SK-N-SH (cell line): ENCODE measurements around the gene AMHR2. TPM values are rescaled to one million over a fixed set of nuclear protein-coding genes. Genes with fewer than 3 reads are reported as not detected.

Source experiments
- CTCF ChIA-PET: fragments of 300-600, 350-600 bp; formaldehyde crosslinking; extraction: SDS; loops from one replicate; lab custom pipeline; 2021; lab: Yijun Ruan, JAX
- POLR2A ChIA-PET: fragments of 350-600 bp; sonication (Branson Sonifier 250); formaldehyde crosslinking; extraction: SDS; loops from one replicate; lab custom pipeline; 2020; ENCODE audit warnings: antibody characterized with exemption, inconsistent platforms; lab: Yijun Ruan, JAX
- DNase-seq: peaks from one replicate; pipeline ENCODE4 v3.0.0; 2012
- H2AFZ ChIP-seq: fragments of 200-600 bp; sonication (generic); 2 replicates; pipeline ENCODE4 v1.8.1; 2016; ENCODE audit warnings: antibody characterized with exemption, mild to moderate bottlenecking, low read depth
- H3F3A ChIP-seq: fragments of 200-600 bp; sonication (generic); replicated peaks from 2 replicates; pipeline ENCODE3; 2016; ENCODE audit warnings: antibody characterized with exemption, mild to moderate bottlenecking; ENCODE audit not compliant: insufficient read depth
- H3K27ac ChIP-seq, 2 experiments: fragments of 200-500 bp in 1 of 2; fragments of 200-600 bp in 1 of 2; sonication (Bioruptor generic) in 1 of 2; sonication (generic), shearing (Covaris generic) in 1 of 2; 2 replicates each; pipeline versions ENCODE4 v1.5.1 to v1.6.1; 2014 to 2016; ENCODE audit warnings: low read depth in 2 of 2, inconsistent platforms in 1 of 2, low read length in 1 of 2, mild to moderate bottlenecking in 1 of 2, mixed read lengths in 1 of 2
- H3K27me3 ChIP-seq: fragments of 200-600 bp; sonication (generic), shearing (Covaris generic); 2 replicates; pipeline ENCODE4 v1.6.1; 2016; ENCODE audit warnings: mixed run types; ENCODE audit not compliant: insufficient read depth
- H3K36me3 ChIP-seq, 2 experiments: fragments of 200-500 bp in 1 of 2; fragments of 200-600 bp in 1 of 2; sonication (Bioruptor generic) in 1 of 2; sonication (generic) in 1 of 2; replicated peaks in 1 of 2; 2 replicates each; pipeline versions ENCODE3 to v1.5.1; 2014 to 2016; ENCODE audit warnings: low read length in 1 of 2, mild to moderate bottlenecking in 1 of 2; ENCODE audit not compliant: insufficient read depth in 2 of 2, control insufficient read depth in 1 of 2
- H3K4me1 ChIP-seq, 2 experiments: fragments of 200-500 bp in 1 of 2; fragments of 200-600 bp in 1 of 2; sonication (Bioruptor generic) in 1 of 2; sonication (generic), shearing (Covaris generic) in 1 of 2; 2 replicates each; pipeline versions ENCODE4 v1.5.1 to v1.6.1; 2014 to 2016; ENCODE audit warnings: low read depth in 1 of 2, low read length in 1 of 2, mixed run types in 1 of 2; ENCODE audit not compliant: insufficient read depth in 2 of 2, control insufficient read depth in 1 of 2
- H3K4me2 ChIP-seq: fragments of 200-600 bp; sonication (generic), shearing (Covaris generic); 2 replicates; pipeline ENCODE4 v1.6.1; 2017; ENCODE audit warnings: mixed run types
- H3K4me3 ChIP-seq, 2 experiments: fragments of 200-500 bp in 1 of 2; fragments of 200-600 bp in 1 of 2; sonication (Bioruptor generic) in 1 of 2; sonication (generic), shearing (Covaris generic) in 1 of 2; 2 replicates each; pipeline versions ENCODE4 v1.5.1 to v1.8.1; 2014 to 2016; ENCODE audit warnings: low read depth in 2 of 2, inconsistent platforms in 1 of 2, low read length in 1 of 2, mild to moderate bottlenecking in 1 of 2, mixed read lengths in 1 of 2, moderate library complexity in 1 of 2
- H3K79me2 ChIP-seq: fragments of 200-600 bp; sonication (generic); 2 replicates; pipeline ENCODE4 v1.8.1; 2017; ENCODE audit warnings: mild to moderate bottlenecking; ENCODE audit not compliant: insufficient read depth
- H3K9ac ChIP-seq: fragments of 200-600 bp; sonication (generic); 2 replicates; pipeline ENCODE4 v1.6.1; 2017; ENCODE audit warnings: mixed run types
- H3K9me2 ChIP-seq: fragments of 200-600 bp; sonication (generic); 2 replicates; pipeline ENCODE4 v1.6.1; 2017; ENCODE audit warnings: mixed run types
- H3K9me3 ChIP-seq: fragments of 200-600 bp; sonication (generic); 2 replicates; pipeline ENCODE4 v1.6.1; 2017; ENCODE audit warnings: mixed run types, mild to moderate bottlenecking, moderate library complexity
- H4K20me1 ChIP-seq: fragments of 200-600 bp; sonication (generic); 2 replicates; pipeline ENCODE4 v1.6.1; 2017; ENCODE audit warnings: mild to moderate bottlenecking, mixed run types; ENCODE audit not compliant: insufficient read depth
- CHD2 ChIP-seq: fragments of 150-350 bp; IDR thresholded peaks from 2 replicates; pipeline ENCODE4 v1.6.1; 2018; ENCODE audit warnings: low read length; ENCODE audit not compliant: partially characterized antibody
- EP300 ChIP-seq, 2 experiments: IDR thresholded peaks; 2 replicates each; pipeline versions ENCODE4 v1.4.0 to v1.6.1; 2012; ENCODE audit warnings: borderline replicate concordance in 1 of 2, low read depth in 1 of 2, low read length in 1 of 2
- EZH2phosphoT487 ChIP-seq: fragments of 200-600 bp; sonication (generic); IDR thresholded peaks from 2 replicates; pipeline ENCODE4 v1.6.1; 2017; ENCODE audit warnings: low read depth, mixed run types, mild to moderate bottlenecking, antibody characterized with exemption, moderate library complexity, borderline replicate concordance
- FOSL2 ChIP-seq: IDR thresholded peaks from 2 replicates; pipeline ENCODE4 v1.4.0; 2012; ENCODE audit warnings: low read depth, mild to moderate bottlenecking, moderate library complexity, borderline replicate concordance
- GABPA ChIP-seq: IDR thresholded peaks from 2 replicates; pipeline ENCODE4 v1.4.0; 2012; ENCODE audit warnings: low read depth, mild to moderate bottlenecking
- MXI1 ChIP-seq: IDR thresholded peaks from 2 replicates; pipeline ENCODE4 v1.6.1; 2012; ENCODE audit warnings: mild to moderate bottlenecking, low read depth, low read length, improper control_type of control experiment
- NFIC ChIP-seq: IDR thresholded peaks from 2 replicates; pipeline ENCODE4 v1.4.0; 2012; ENCODE audit warnings: borderline replicate concordance
- NRF1 ChIP-seq: IDR thresholded peaks from 2 replicates; pipeline ENCODE4 v1.6.1; 2012; ENCODE audit warnings: low read depth, mild to moderate bottlenecking, low read length
- POLR2AphosphoS5 ChIP-seq: IDR thresholded peaks from 2 replicates; pipeline ENCODE4 v1.6.1; 2012; ENCODE audit warnings: low read depth, low read length
- RCOR1 ChIP-seq: fragments of 150-350 bp; IDR thresholded peaks from 2 replicates; pipeline ENCODE4 v1.6.1; 2017; ENCODE audit warnings: antibody characterized with exemption, low read length
- SIN3A ChIP-seq: IDR thresholded peaks from 2 replicates; pipeline ENCODE4 v1.6.1; 2012; ENCODE audit warnings: low read depth, mild to moderate bottlenecking, low read length, moderate library complexity, borderline replicate concordance
- SMC3 ChIP-seq: IDR thresholded peaks from 2 replicates; pipeline ENCODE4 v1.6.1; 2012; ENCODE audit warnings: low read depth, low read length, improper control_type of control experiment
- TAF1 ChIP-seq: IDR thresholded peaks from 2 replicates; pipeline ENCODE4 v1.6.1; 2012; ENCODE audit warnings: low read depth, mild to moderate bottlenecking, low read length, moderate library complexity, borderline replicate concordance
- TEAD4 ChIP-seq: IDR thresholded peaks from 2 replicates; pipeline ENCODE4 v1.4.0; 2012; ENCODE audit warnings: mild to moderate bottlenecking, borderline replicate concordance; ENCODE audit not compliant: insufficient read depth
- YY1 ChIP-seq: IDR thresholded peaks from 2 replicates; pipeline ENCODE4 v1.4.0; 2012; ENCODE audit warnings: low read depth, mild to moderate bottlenecking
- WGBS: methylation state at CpG from one replicate; pipeline ENCODE4 v1.1.6; 2017; ENCODE audit warnings: low lambda C conversion rate; 5-methylcytosine and 5-hydroxymethylcytosine counted together
- polyA plus RNA-seq, 3 experiments: library from polyadenylated mRNA; depleted of rRNA; stranded (reverse); fragments of >200 nt; gene quantifications; 2 replicates each; pipeline ENCODE4 v1.2.3, GENCODE V29; 2012
- TF ChIP-seq, protein P1 (sequence below): fragments of 200-600 bp; sonication (generic); IDR thresholded peaks from 2 replicates; pipeline ENCODE4 v1.6.1; 2017; ENCODE audit warnings: antibody characterized with exemption, mild to moderate bottlenecking, moderate library complexity
- TF ChIP-seq, protein P2 (sequence below): IDR thresholded peaks from 2 replicates; pipeline ENCODE4 v1.4.0; 2012; ENCODE audit warnings: low read depth
- TF ChIP-seq, protein P3 (sequence below): IDR thresholded peaks from 2 replicates; pipeline ENCODE4 v1.4.0; 2012; ENCODE audit warnings: low read depth, borderline replicate concordance
- TF ChIP-seq, protein P4 (sequence below): IDR thresholded peaks from 2 replicates; pipeline ENCODE4 v1.4.0; 2012; ENCODE audit warnings: low read depth, borderline replicate concordance

Gene AMHR2
- polyA plus RNA-seq, 1 of the 3 experiments (the other 2 are of a cell fraction) = 0.03 TPM

DNA sequence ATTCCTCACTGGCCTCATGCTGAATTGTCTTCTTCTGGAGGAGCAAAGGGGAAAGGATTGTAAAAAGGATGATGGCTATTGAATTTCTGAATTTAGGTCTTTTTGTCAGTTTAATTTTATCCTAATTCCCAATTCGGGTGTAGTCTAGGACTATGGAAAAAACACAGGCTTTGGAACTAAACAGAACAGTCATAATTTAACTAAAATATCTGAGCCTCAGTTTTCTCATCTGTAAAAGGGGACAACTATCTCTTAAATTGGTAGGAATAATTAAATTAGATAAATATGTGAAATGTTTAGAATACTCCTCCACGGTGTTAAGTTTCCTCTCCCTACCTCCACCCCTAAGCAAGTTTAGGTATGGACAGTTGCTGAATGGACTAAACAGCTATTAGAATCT, 46.9 kb upstream of the AMHR2 start:
- Histone ChIP-seq H3K4me2 (no peak overlapping the region), H3K4me1 (peaks cover 7 to 12% of the 10 kb centered on the region in 2 experiments; a peak in 3 of 4 replicates), H3F3A (peaks cover 19% of the 10 kb centered on the region), H4K20me1 (no peaks in the 10 kb centered on the region), H3K36me3 (no peaks in the 10 kb centered on the region), H3K27ac (no peak overlapping the region), H3K79me2 (peaks cover 8% of the 10 kb centered on the region), H3K9me2 (no peaks in the 10 kb centered on the region), H3K4me3 (no peak overlapping the region), H2AFZ (no peak overlapping the region; the same call in 1 of the 2 replicates), H3K9me3 (no peaks in the 10 kb centered on the region), H3K9ac (no peak overlapping the region), H3K27me3 (no peaks in the 10 kb centered on the region)
- no peak for DNase-seq
- WGBS = 84% methylated on average over 2 of the region's 2 CpGs
- POLR2A ChIA-PET = no interaction called here
- CTCF ChIA-PET = interaction anchor here (1.4 to 3.3 kb wide), 2 partner anchors 24 to 44 kb away, joined by 6 to 18 read pairs; no protein-coding TSS in a partner anchor
- TF ChIP-seq FOSL2 = no peak
- TF ChIP-seq, protein P1, sequence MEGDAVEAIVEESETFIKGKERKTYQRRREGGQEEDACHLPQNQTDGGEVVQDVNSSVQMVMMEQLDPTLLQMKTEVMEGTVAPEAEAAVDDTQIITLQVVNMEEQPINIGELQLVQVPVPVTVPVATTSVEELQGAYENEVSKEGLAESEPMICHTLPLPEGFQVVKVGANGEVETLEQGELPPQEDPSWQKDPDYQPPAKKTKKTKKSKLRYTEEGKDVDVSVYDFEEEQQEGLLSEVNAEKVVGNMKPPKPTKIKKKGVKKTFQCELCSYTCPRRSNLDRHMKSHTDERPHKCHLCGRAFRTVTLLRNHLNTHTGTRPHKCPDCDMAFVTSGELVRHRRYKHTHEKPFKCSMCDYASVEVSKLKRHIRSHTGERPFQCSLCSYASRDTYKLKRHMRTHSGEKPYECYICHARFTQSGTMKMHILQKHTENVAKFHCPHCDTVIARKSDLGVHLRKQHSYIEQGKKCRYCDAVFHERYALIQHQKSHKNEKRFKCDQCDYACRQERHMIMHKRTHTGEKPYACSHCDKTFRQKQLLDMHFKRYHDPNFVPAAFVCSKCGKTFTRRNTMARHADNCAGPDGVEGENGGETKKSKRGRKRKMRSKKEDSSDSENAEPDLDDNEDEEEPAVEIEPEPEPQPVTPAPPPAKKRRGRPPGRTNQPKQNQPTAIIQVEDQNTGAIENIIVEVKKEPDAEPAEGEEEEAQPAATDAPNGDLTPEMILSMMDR = no peak
- TF ChIP-seq NFIC = no peak
- no peak for TF ChIP-seq GABPA
- TF ChIP-seq SMC3 = no peak
- TF ChIP-seq TAF1 = no peak
- TF ChIP-seq NRF1 = no peak
- TF ChIP-seq MXI1 = no peak
- TF ChIP-seq TEAD4 = no peak
- TF ChIP-seq, protein P2, sequence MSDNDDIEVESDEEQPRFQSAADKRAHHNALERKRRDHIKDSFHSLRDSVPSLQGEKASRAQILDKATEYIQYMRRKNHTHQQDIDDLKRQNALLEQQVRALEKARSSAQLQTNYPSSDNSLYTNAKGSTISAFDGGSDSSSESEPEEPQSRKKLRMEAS = no peak
- TF ChIP-seq, protein P3, sequence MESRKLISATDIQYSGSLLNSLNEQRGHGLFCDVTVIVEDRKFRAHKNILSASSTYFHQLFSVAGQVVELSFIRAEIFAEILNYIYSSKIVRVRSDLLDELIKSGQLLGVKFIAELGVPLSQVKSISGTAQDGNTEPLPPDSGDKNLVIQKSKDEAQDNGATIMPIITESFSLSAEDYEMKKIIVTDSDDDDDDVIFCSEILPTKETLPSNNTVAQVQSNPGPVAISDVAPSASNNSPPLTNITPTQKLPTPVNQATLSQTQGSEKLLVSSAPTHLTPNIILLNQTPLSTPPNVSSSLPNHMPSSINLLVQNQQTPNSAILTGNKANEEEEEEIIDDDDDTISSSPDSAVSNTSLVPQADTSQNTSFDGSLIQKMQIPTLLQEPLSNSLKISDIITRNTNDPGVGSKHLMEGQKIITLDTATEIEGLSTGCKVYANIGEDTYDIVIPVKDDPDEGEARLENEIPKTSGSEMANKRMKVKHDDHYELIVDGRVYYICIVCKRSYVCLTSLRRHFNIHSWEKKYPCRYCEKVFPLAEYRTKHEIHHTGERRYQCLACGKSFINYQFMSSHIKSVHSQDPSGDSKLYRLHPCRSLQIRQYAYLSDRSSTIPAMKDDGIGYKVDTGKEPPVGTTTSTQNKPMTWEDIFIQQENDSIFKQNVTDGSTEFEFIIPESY = no peak
- no peak for TF ChIP-seq EZH2phosphoT487
- no peak for TF ChIP-seq CHD2
- TF ChIP-seq POLR2AphosphoS5 = no peak
- TF ChIP-seq SIN3A = no peak
- TF ChIP-seq, protein P4, sequence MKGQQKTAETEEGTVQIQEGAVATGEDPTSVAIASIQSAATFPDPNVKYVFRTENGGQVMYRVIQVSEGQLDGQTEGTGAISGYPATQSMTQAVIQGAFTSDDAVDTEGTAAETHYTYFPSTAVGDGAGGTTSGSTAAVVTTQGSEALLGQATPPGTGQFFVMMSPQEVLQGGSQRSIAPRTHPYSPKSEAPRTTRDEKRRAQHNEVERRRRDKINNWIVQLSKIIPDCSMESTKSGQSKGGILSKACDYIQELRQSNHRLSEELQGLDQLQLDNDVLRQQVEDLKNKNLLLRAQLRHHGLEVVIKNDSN = no peak
- no peak for TF ChIP-seq RCOR1
- TF ChIP-seq EP300 (IDR thresholded peaks at IDR 0.05; ENCODE audit: borderline replicate concordance in 1 of 2, low read depth in 1 of 2, low read length in 1 of 2) = no peak
- TF ChIP-seq YY1 = no peak
